ENCODE data around the gene RAD50. TPM values are rescaled to one million over a fixed set of nuclear protein-coding genes. Genes with fewer than 3 reads are reported as not detected.

Gene RAD50
- total and polyA plus RNA-seq, 12 donors: 5.4 to 41.6 (median 28.7) TPM

GRCh38 chr5:132647473-132647872, 90.7 kb downstream of the RAD50 start:
- intact Hi-C loops (cut with DNase I): no loop called here
- Histone ChIP-seq H3K27me3 (no peaks in the 10 kb centered on the region), H3K4me3 (no peak overlapping the region), H3K4me1 (replicated peaks in 1 of 2) (no peaks in the 10 kb centered on the region), H3K9me3 (replicated peaks in 1 of 3) (peaks cover 0 to 8% (median 0%) of the 10 kb centered on the region in 3 donors), H3K27ac (no peak overlapping the region), H3K36me3 (replicated peaks in 1 of 2) (peaks cover 0 to 7% of the 10 kb centered on the region in 2 donors)
- no peak for DNase-seq
- no peak for TF ChIP-seq CTCF (IDR thresholded peaks at IDR 0.05)
- TF ChIP-seq POLR2A (IDR thresholded peaks at IDR 0.05): no peak
- WGBS, 4 donors: 87 to 98% (median 92%) methylated on average over 2 of the region's 2 CpGs

GRCh38 chr5:132648355-132648754, 91.6 kb downstream of the RAD50 start:
- no peak overlapping the region for H3K4me3 ChIP-seq
- WGBS, 4 donors: 91 to 100% (median 96%) methylated on average over 1 of the region's 1 CpG
- DNase-seq: no peak
- H3K4me1 ChIP-seq (replicated peaks in 1 of 2): no peaks in the 10 kb centered on the region
- no peaks in the 10 kb centered on the region for H3K27me3 ChIP-seq
- no peaks in the 10 kb centered on the region for H3K36me3 ChIP-seq (replicated peaks in 1 of 2)
- no peak overlapping the region for H3K27ac ChIP-seq
- intact Hi-C loops (cut with DNase I): no loop called here
- H3K9me3 ChIP-seq (replicated peaks in 1 of 3): peaks cover 0 to 8% (median 0%) of the 10 kb centered on the region in 3 donors
- no peak for TF ChIP-seq CTCF (IDR thresholded peaks at IDR 0.05)
- no peak for TF ChIP-seq POLR2A (IDR thresholded peaks at IDR 0.05)

GRCh38 chr5:132651838-132652469, 95.2 kb downstream of the RAD50 start:
- Histone ChIP-seq H3K27me3 (peaks cover 14% of the 10 kb centered on the region), H3K4me1 (replicated peaks in 1 of 2) (peaks cover 8 to 12% of the 10 kb centered on the region in 2 donors), H3K27ac (no peak overlapping the region), H3K4me3 (no peak overlapping the region), H3K36me3 (replicated peaks in 1 of 2) (no peaks in the 10 kb centered on the region), H3K9me3 (replicated peaks in 1 of 3) (peaks cover 0 to 8% (median 0%) of the 10 kb centered on the region in 3 donors)
- TF ChIP-seq POLR2A (IDR thresholded peaks at IDR 0.05) (no peak), CTCF (IDR thresholded peaks at IDR 0.05) (no peak)
- DNase-seq: peak in 1 of 7 donors; percentile 13
- WGBS, 4 donors: 86 to 88% (median 87%) methylated on average over 4 of the region's 4 CpGs
- intact Hi-C loops (cut with DNase I): no loop called here

GRCh38 chr5:132653716-132654115, 96.9 kb downstream of the RAD50 start:
- Histone ChIP-seq H3K27me3 (peaks cover 16% of the 10 kb centered on the region), H3K36me3 (replicated peaks in 1 of 2) (no peaks in the 10 kb centered on the region), H3K4me1 (replicated peaks in 1 of 2) (peaks cover 8 to 12% of the 10 kb centered on the region in 2 donors), H3K27ac (no peak overlapping the region), H3K4me3 (no peak overlapping the region), H3K9me3 (replicated peaks in 1 of 3) (no peaks in the 10 kb centered on the region)
- TF ChIP-seq CTCF (IDR thresholded peaks at IDR 0.05): no peak
- TF ChIP-seq POLR2A (IDR thresholded peaks at IDR 0.05): no peak
- intact Hi-C loops (cut with DNase I): no loop called here
- peak in 2 of 7 donors; percentile 10 to 11 for DNase-seq
- WGBS, 4 donors: 39 to 48% (median 45%) methylated on average over 7 of the region's 7 CpGs

Measured in adrenal gland (tissue), 12 donors.